C4-2B (cell line): ENCODE data around the gene HS6ST1.

Experiments used
- H3K27ac ChIP-seq: fragments of 450-650 bp; 2 replicates; pipeline ENCODE4 v1.5.1; 2017
- CTCF ChIP-seq: fragments of 450-650 bp; conservative IDR thresholded peaks from 2 replicates; pipeline ENCODE4 v1.5.1; 2017; ENCODE audit warnings: mild to moderate bottlenecking
- ZFX ChIP-seq: fragments of 450-650 bp; IDR thresholded peaks from 2 replicates; pipeline ENCODE4 v1.6.1; 2017

Gene HS6ST1

GRCh38 chr2:128362889-128363228 is 44.2 kb upstream of the HS6ST1 start:
- H3K27ac ChIP-seq: no peak overlapping the region

GRCh38 chr2:128362176-128362888 is 43.7 kb upstream of the HS6ST1 start:
- no peak overlapping the region for H3K27ac ChIP-seq

More at GRCh38 chr2:128362889-128363228, 44.2 kb upstream of the HS6ST1 start:
- TF ChIP-seq CTCF: no peak
- no peak for TF ChIP-seq ZFX

GRCh38 chr2:128361376-128362131 is 42.9 kb upstream of the HS6ST1 start:
- TF ChIP-seq ZFX (no peak), CTCF (no peak)
- no peak overlapping the region for H3K27ac ChIP-seq

More at GRCh38 chr2:128362176-128362888, 43.7 kb upstream of the HS6ST1 start:
- TF ChIP-seq ZFX: no peak
- TF ChIP-seq CTCF: no peak

GRCh38 chr2:128360711-128361110 is 42.0 kb upstream of the HS6ST1 start:
- TF ChIP-seq ZFX (no peak), CTCF (no peak)
- no peak overlapping the region for H3K27ac ChIP-seq

GRCh38 chr2:128359841-128360240 is 41.2 kb upstream of the HS6ST1 start:
- TF ChIP-seq ZFX: no peak
- TF ChIP-seq CTCF: no peak
- no peak overlapping the region for H3K27ac ChIP-seq

- H3K27ac ChIP-seq: no peak overlapping the region
- TF ChIP-seq CTCF: no peak
- TF ChIP-seq ZFX: no peak
These were observed 40.5 kb upstream of the HS6ST1 start for GRCh38 chr2:128358941-128359731.
